A549 (cell line): ENCODE results near the gene COBL. TPM values are rescaled to one million over a fixed set of nuclear protein-coding genes. Genes with fewer than 3 reads are reported as not detected.
A peak's percentile ranks its signal among the peaks of the same experiment; 100 is the strongest.

ENCODE experiments used
- ATAC-seq, 2 experiments: fragments of 200-7000 bp in 1 of 2; fragments of >200 bp in 1 of 2; cut with Nextera tagmentation in 1 of 2; cut with Tn5 transposase in 1 of 2; 3 replicates each; pipeline versions ENCODE4 v1.8.0 to v1.9.1; 2018 to 2020; ENCODE audit warnings: mild to moderate bottlenecking in 1 of 2, moderate library complexity in 1 of 2
- CTCF ChIA-PET: fragments of 300-600 bp; sonication (Branson Sonifier 250); formaldehyde crosslinking; extraction: SDS; loops from one replicate; lab custom pipeline; 2021; ENCODE audit warnings: antibody characterized with exemption, inconsistent platforms; lab: Yijun Ruan, JAX
- POLR2A ChIA-PET: fragments of 350-600 bp; formaldehyde crosslinking; extraction: SDS; loops from one replicate; lab custom pipeline; 2021; ENCODE audit warnings: antibody characterized with exemption, inconsistent platforms; lab: Yijun Ruan, JAX
- DNase-seq, 2 experiments: peaks; one replicate each; pipeline versions ENCODE4 v3.0.0 to v3.0.0-alpha.2; 2011 to 2016; ENCODE audit warnings: low read depth in 1 of 2, low spot score in 1 of 2
- FAIRE-seq: peaks from 2 replicates; lab custom pipeline; 2011; peaks lifted over from hg19 to GRCh38; lab: Jason Lieb, UNC
- H3K27ac ChIP-seq, 2 experiments: fragments of >200 bp; sonication (Bioruptor Twin); formaldehyde crosslinking; 3 replicates each; pipeline ENCODE4 v1.5.1; 2016 to 2017
- H3K4me1 ChIP-seq: fragments of >200 bp; sonication (Bioruptor Twin); formaldehyde crosslinking; 3 replicates; pipeline ENCODE4 v1.6.1; 2016
- H3K4me2 ChIP-seq: fragments of >200 bp; sonication (Bioruptor Twin); formaldehyde crosslinking; 3 replicates; pipeline ENCODE4 v1.6.1; 2016
- H3K4me3 ChIP-seq: fragments of >200 bp; sonication (Bioruptor Twin); formaldehyde crosslinking; 3 replicates; pipeline ENCODE4 v1.5.1; 2016
- H3K9me3 ChIP-seq: fragments of >200 bp; sonication (Bioruptor Twin); formaldehyde crosslinking; 3 replicates; pipeline ENCODE4 v1.6.1; 2016
- EHF ChIP-seq: fragments of 250-450 bp; sonication (Bioruptor Pico); IDR thresholded peaks from 2 replicates; pipeline ENCODE4 v1.5.0; 2020; ENCODE audit warnings: mild to moderate bottlenecking
- EP300 ChIP-seq, 2 experiments: fragments of >200 bp; sonication (Bioruptor Twin); formaldehyde crosslinking; IDR thresholded peaks; 2 replicates in 1 of 2; 3 replicates in 1 of 2; pipeline ENCODE4 v1.6.1; 2016 to 2017
- GATA3 ChIP-seq: IDR thresholded peaks from 2 replicates; pipeline ENCODE4 v1.6.1; 2012; ENCODE audit warnings: borderline replicate concordance
- HOXA7 ChIP-seq: fragments of 250-450 bp; sonication (Bioruptor Pico); IDR thresholded peaks from 2 replicates; pipeline ENCODE4 v1.5.0; 2020; ENCODE audit warnings: mild to moderate bottlenecking, moderate library complexity
- HOXB5 ChIP-seq: fragments of 250-450 bp; sonication (Bioruptor Pico); IDR thresholded peaks from 2 replicates; pipeline ENCODE4 v1.5.0; 2020; ENCODE audit warnings: mild to moderate bottlenecking, moderate library complexity
- KDM1A ChIP-seq: fragments of 200-600 bp; sonication (generic); IDR thresholded peaks from 2 replicates; pipeline ENCODE4 v1.6.1; 2016; ENCODE audit warnings: low read depth, mild to moderate bottlenecking
- NFE2L2 ChIP-seq: fragments of 150-350 bp; conservative IDR thresholded peaks from 2 replicates; pipeline ENCODE4 v1.6.1; 2014; ENCODE audit warnings: low read length
- NR3C1 ChIP-seq: fragments of >200 bp; sonication (Bioruptor Twin); formaldehyde crosslinking; IDR thresholded peaks from 3 replicates; pipeline ENCODE4 v1.6.1; 2017
- RCOR1 ChIP-seq: fragments of 150-350 bp; IDR thresholded peaks from 2 replicates; pipeline ENCODE4 v1.6.1; 2014; ENCODE audit warnings: antibody characterized with exemption, low read length, low read depth
- SMC3 ChIP-seq: fragments of >200 bp; sonication (Bioruptor Twin); formaldehyde crosslinking; IDR thresholded peaks from 3 replicates; pipeline ENCODE4 v1.6.1; 2018; ENCODE audit warnings: inconsistent platforms
- WGBS: methylation state at CpG from one replicate; pipeline ENCODE4 v1.1.6; 2017; ENCODE audit errors: missing lambda C conversion rate; 5-methylcytosine and 5-hydroxymethylcytosine counted together
- polyA minus RNA-seq: library from RNA; depleted of rRNA, polyadenylated mRNA; stranded (reverse); fragments of >200 nt; gene quantifications from 2 replicates; pipeline ENCODE4 v1.2.3, GENCODE V29; 2011; rRNA and poly(A)+ RNA removed
- polyA plus RNA-seq, 4 experiments: library from polyadenylated mRNA; depleted of rRNA in 3 of 4; stranded (reverse); fragments of >200 nt; fragmentation: RNase III in 1 of 4; extraction: RNeasy Plus Mini Kit Qiagen cat#74134 plus additional on column Dnase treatment in 1 of 4; gene quantifications; 2 replicates in 3 of 4; 3 replicates in 1 of 4; pipeline ENCODE4 v1.2.3, GENCODE V29; 2011 to 2017
- TF ChIP-seq, protein P1 (sequence below): IDR thresholded peaks from 2 replicates; pipeline ENCODE4 v1.6.1; 2012
- TF ChIP-seq, protein P2 (sequence below): fragments of 450-650 bp; IDR thresholded peaks from 2 replicates; pipeline ENCODE4 v1.6.1; 2014; ENCODE audit warnings: antibody characterized with exemption
- TF ChIP-seq, protein P3 (sequence below): IDR thresholded peaks from 2 replicates; pipeline ENCODE4 v1.6.1; 2012; ENCODE audit warnings: low read depth, borderline replicate concordance
- TF ChIP-seq, protein P4 (sequence below): fragments of >200 bp; sonication (Bioruptor Twin); formaldehyde crosslinking; IDR thresholded peaks from 3 replicates; pipeline ENCODE4 v1.5.1; 2016
- TF ChIP-seq, protein P5 (sequence below): fragments of 150-350 bp; IDR thresholded peaks from 2 replicates; pipeline ENCODE4 v1.6.1; 2014; ENCODE audit warnings: low read depth, mild to moderate bottlenecking, low read length
- TF ChIP-seq, protein P6 (sequence below): fragments of 250-450 bp; sonication (Bioruptor Pico); IDR thresholded peaks from 2 replicates; pipeline ENCODE4 v1.5.0; 2020; ENCODE audit warnings: low read depth, mild to moderate bottlenecking, moderate library complexity

COBL gene, protein sequence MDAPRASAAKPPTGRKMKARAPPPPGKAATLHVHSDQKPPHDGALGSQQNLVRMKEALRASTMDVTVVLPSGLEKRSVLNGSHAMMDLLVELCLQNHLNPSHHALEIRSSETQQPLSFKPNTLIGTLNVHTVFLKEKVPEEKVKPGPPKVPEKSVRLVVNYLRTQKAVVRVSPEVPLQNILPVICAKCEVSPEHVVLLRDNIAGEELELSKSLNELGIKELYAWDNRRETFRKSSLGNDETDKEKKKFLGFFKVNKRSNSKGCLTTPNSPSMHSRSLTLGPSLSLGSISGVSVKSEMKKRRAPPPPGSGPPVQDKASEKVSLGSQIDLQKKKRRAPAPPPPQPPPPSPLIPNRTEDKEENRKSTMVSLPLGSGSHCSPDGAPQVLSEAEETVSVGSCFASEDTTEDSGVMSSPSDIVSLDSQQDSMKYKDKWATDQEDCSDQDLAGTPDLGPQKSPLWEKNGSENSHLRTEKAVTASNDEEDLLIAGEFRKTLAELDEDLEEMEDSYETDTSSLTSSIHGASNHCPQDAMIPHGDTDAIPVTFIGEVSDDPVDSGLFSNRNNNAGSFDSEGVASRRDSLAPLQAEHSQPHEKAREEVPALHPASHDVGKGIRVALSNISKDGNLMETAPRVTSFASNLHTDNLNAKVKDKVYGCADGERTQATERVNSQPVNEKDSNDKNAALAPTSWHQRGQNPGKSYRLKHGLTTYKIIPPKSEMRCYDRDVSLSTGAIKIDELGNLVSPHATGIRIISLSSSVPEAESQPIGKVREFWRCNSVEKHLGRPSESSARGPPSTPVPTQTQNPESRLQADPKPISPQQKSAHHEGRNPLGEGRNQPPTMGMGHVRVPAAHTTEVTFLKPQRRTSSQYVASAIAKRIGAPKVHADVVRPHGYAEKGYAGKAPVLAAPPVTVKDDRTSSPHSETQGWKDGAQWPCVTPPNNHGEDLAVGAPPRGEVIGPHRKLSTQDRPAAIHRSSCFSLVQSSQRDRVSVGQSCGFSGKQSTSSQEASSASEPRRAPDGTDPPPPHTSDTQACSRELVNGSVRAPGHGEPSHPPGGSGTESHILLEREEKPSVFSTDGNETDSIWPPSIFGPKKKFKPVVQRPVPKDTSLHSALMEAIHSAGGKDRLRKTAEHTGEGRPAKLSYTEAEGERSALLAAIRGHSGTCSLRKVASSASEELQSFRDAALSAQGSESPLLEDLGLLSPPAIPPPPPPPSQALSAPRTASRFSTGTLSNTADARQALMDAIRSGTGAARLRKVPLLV
- polyA plus RNA-seq (2011; rRNA removed) (7.4 and 7.8 TPM in 2 replicates), polyA plus RNA-seq (2017; fragmentation: RNase III; extraction: RNeasy Plus Mini Kit Qiagen cat#74134 plus additional on column Dnase treatment) (1.5 to 1.7 TPM (median 1.5 TPM) in 3 replicates), polyA minus RNA-seq (9.4 and 15.2 TPM in 2 replicates)
- polyA plus RNA-seq (2012; cell fraction: cytosol; rRNA removed), result 2.2 TPM in 2 replicates
- 1.8 and 2.1 TPM in 2 replicates for polyA plus RNA-seq (2012; cell fraction: nucleus; rRNA removed)

DNA sequence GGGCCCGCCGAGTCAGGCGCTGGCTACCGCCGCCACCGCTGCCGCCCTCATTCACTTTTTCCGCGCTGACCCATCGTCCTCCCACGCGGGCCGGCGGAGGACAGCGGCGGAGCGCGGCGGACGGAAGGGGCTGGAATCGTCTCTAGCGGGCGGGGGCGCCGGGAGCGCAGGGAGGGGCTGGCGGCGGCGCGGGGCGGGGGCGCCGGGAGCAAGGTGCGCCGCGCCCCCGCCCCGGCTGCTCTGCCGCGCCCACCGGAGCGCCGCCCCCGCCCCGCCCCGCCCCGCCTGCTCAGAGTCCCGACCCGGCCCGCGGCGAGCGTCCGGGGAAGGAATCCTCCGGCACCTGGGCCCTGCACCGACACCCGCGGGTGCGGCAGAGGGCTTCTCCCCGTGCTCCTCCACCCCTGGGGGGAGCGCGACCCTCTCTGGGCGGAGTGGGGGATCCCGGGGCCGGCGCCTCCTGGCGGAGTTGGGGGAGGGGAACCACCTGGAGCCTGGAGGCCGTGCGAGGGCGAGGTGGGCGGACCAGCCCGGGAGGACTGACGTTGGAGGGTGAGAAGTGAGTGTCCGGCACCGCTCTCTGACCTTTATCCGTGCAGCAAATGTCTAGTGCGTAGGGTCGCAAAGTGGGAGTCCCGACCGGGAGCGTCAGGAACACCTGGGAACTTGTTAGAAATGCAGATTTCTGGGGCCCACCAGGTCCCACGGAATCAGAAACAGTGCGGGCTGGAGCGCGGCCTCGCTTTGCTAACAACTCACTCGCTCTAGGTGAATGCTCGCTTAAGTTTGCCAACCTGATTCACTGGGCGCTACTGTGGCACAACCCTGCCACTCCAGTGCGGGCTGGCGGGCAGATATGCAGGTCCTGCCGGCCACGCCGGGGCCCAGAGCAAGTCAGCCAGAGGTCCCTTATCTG, at the start of gene COBL:
COBL (minus strand) TSS at position 144 of the 916 bp plus-strand sequence. CDS start 176 bp downstream, outside the sequence.
- Histone ChIP-seq H3K4me1 (peaks cover 9% of the 10 kb centered on the region; the same call in 1 of the 3 replicates), H3K4me3 (peak within 1 kb of the TSS; percentile 67), H3K27ac (peak within 1 kb of the TSS; percentile 62 to 85), H3K4me2 (peak within 1 kb of the TSS; percentile 96), H3K9me3 (no peaks in the 10 kb centered on the region; the same call in 2 of the 3 replicates)
- no peak for TF ChIP-seq HOXA7 (CRISPR knock-in tag)
- no peak for TF ChIP-seq KDM1A
- TF ChIP-seq GATA3, result no peak
- TF ChIP-seq NFE2L2, result no peak
- TF ChIP-seq, protein P1, sequence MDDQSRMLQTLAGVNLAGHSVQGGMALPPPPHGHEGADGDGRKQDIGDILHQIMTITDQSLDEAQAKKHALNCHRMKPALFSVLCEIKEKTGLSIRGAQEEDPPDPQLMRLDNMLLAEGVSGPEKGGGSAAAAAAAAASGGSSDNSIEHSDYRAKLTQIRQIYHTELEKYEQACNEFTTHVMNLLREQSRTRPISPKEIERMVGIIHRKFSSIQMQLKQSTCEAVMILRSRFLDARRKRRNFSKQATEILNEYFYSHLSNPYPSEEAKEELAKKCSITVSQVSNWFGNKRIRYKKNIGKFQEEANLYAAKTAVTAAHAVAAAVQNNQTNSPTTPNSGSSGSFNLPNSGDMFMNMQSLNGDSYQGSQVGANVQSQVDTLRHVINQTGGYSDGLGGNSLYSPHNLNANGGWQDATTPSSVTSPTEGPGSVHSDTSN, result no peak
- TF ChIP-seq, protein P2, sequence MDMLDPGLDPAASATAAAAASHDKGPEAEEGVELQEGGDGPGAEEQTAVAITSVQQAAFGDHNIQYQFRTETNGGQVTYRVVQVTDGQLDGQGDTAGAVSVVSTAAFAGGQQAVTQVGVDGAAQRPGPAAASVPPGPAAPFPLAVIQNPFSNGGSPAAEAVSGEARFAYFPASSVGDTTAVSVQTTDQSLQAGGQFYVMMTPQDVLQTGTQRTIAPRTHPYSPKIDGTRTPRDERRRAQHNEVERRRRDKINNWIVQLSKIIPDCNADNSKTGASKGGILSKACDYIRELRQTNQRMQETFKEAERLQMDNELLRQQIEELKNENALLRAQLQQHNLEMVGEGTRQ, result no peak
- TF ChIP-seq, protein P3, sequence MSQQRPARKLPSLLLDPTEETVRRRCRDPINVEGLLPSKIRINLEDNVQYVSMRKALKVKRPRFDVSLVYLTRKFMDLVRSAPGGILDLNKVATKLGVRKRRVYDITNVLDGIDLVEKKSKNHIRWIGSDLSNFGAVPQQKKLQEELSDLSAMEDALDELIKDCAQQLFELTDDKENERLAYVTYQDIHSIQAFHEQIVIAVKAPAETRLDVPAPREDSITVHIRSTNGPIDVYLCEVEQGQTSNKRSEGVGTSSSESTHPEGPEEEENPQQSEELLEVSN, result no peak
- TF ChIP-seq NR3C1, result no peak
- TF ChIP-seq, protein P4, sequence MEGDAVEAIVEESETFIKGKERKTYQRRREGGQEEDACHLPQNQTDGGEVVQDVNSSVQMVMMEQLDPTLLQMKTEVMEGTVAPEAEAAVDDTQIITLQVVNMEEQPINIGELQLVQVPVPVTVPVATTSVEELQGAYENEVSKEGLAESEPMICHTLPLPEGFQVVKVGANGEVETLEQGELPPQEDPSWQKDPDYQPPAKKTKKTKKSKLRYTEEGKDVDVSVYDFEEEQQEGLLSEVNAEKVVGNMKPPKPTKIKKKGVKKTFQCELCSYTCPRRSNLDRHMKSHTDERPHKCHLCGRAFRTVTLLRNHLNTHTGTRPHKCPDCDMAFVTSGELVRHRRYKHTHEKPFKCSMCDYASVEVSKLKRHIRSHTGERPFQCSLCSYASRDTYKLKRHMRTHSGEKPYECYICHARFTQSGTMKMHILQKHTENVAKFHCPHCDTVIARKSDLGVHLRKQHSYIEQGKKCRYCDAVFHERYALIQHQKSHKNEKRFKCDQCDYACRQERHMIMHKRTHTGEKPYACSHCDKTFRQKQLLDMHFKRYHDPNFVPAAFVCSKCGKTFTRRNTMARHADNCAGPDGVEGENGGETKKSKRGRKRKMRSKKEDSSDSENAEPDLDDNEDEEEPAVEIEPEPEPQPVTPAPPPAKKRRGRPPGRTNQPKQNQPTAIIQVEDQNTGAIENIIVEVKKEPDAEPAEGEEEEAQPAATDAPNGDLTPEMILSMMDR, result no peak; the same call in 2 of the 3 replicates
- TF ChIP-seq, protein P5, sequence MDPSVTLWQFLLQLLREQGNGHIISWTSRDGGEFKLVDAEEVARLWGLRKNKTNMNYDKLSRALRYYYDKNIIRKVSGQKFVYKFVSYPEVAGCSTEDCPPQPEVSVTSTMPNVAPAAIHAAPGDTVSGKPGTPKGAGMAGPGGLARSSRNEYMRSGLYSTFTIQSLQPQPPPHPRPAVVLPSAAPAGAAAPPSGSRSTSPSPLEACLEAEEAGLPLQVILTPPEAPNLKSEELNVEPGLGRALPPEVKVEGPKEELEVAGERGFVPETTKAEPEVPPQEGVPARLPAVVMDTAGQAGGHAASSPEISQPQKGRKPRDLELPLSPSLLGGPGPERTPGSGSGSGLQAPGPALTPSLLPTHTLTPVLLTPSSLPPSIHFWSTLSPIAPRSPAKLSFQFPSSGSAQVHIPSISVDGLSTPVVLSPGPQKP, result no peak
- TF ChIP-seq SMC3, result no peak
- TF ChIP-seq, protein P6, sequence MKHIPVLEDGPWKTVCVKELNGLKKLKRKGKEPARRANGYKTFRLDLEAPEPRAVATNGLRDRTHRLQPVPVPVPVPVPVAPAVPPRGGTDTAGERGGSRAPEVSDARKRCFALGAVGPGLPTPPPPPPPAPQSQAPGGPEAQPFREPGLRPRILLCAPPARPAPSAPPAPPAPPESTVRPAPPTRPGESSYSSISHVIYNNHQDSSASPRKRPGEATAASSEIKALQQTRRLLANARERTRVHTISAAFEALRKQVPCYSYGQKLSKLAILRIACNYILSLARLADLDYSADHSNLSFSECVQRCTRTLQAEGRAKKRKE (CRISPR knock-in tag), result no peak
- TF ChIP-seq RCOR1, result no peak
- no peak for TF ChIP-seq EP300 (IDR thresholded peaks at IDR 0.05)
- TF ChIP-seq HOXB5 (CRISPR knock-in tag), result no peak
- TF ChIP-seq EHF (CRISPR knock-in tag), result no peak
- peak in 1 of 2 experiments; percentile 25 for DNase-seq
- FAIRE-seq, result no peak
- ATAC-seq, result peak; percentile 33 to 44
- ChIA-PET CTCF (no interaction called here), POLR2A (no interaction called here)
- 72% methylated on average over 24 of the region's 94 CpGs for WGBS
